Activated CD4-positive, alpha-beta T cell treated with anti-CD3 and anti-CD28 coated beads for 4 hours (primary cell): Measurements from ENCODE around the gene CYB5R3.
A peak's percentile ranks its signal among the peaks of the same experiment; 100 is the strongest.
"Not testable (repeated sequence)": the region's sequence is repeated elsewhere in the genome, so short reads cannot be mapped to it uniquely, and the experiment has no call there.

Source experiments
- DNase-seq, 2 donors: peaks; one replicate each; pipeline ENCODE4 v3.0.0-alpha.2; 2020

The CYB5R3 gene

DNA sequence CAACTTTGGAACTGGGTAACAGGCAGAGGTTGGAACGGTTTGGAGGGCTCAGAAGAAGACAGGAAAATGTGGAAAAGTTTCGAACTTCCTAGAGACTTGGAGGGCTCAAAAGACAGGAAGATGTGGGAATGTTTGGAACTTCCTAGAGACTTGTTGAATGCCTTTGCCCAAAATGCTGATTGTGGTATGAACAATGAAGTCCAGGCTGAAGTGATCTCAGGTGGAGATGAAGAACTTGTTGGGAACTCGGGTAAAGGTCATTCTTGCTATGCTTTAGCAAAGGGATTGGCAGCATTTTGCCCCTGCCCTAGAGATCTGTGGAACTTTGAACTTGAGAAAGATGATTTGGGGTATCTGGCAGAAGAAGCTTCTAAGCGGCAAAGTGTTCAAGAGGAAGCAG is 28.7 kb upstream of the CYB5R3 start:
- DNase-seq = not testable (repeated sequence)

DNA sequence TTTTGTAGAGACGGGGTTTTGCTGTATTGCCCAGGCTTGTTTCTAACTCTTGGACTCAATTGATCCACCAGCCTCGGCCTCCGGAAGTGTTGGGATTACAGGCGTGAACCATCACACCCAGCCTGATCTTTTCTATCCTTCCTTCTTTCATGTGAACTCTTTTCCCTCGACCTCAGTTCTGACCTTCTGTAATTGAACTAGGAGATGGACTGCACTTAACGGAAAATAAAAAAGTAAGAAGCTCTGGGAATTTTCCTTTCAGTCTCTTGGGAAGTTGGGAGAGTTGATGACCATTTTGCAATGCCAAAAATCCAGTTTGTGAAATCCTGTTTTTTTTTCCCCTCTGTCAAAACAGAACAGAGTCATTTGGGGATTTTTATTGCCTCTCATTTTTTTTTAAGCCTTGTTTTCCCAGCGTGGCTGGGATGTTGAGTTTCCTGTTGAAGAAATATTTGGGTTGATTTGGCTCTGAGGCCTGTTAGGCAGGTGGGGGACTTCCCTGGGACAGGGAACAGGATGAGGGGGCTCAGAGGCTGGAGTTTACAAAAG is 26.9 kb upstream of the CYB5R3 start:
- DNase-seq = no peak

DNA sequence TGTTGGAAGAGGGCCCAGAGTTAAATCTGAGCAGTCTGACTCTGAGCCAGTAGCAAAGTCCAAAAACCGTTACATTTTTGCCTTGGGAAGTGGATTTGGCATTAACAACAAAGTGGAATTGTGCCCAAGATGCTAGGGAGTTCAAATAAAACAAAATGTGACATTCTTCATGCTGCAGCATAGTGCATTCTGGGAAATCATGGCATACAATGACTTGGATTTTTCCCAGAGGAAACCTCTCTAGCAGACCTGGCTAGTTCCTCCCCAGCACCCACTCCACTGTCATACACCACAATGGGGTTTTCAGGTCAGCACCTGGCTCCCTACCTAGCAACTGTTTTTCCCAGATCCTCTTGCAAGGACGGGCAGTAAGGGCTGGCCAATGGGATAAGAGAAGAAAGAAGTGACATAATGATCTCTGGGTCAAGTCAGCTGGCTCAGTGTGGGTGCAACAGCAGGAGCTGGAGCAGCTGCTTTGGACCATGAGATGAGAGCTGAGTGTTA is 24.8 kb upstream of the CYB5R3 start:
- DNase-seq = no peak

DNA sequence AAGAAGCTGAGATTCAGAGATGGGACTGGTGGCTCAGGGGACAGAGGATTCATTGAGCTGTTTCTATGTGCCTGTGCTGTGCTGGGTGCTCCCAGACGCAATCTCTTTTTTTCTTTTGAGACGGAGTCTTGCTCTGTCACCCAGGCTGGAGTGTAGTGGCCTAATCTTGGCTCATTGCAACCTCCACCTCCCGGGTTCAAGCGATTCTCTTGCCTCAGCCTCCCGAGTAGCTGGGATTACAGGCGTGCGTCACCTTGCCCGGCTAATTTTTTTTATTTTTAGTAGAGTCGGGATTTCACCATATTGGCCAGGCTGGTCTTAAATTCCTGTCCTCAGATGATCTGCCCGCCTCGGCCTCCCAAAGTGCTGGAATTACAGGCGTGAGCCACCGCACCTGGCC is 23.9 kb upstream of the CYB5R3 start:
- not testable (repeated sequence) for DNase-seq

DNA sequence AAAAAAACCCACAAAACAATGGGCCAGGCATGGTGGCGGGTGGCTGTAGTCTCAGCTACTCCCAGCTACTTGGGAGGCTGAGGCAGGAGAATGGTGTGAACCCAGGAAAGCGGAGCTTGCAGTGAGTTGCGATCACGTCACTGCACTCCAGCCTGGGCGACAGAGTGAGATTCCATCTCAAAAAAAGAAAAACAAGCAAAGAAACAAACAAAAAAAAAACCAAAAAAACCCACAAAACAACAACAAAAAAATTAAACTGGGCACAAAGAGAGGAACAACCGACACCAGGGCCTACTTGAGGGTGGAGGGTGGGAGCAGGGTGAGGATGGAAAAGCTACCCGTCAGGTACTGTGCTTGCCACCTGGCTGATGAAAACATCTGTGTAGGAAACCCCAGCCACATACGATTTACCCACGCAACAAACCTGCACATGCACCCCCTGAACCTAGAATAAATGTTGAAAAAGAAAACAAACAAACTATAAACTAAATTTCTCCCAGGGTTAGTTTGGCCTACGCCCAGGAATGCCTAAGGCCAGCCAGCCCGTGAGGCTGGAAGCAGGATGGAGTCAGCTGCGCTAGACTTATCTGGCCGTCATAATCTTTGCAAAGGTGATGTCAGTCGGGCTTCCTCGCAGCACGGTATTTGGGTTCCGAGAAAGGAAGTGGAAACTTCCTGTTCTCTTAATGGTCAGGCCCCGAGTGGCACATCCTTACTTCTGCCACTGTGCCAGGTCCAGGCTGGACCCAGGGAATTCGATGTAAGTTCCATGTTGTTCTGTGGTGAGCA is 21.9 kb upstream of the CYB5R3 start:
- DNase-seq = no peak

DNA sequence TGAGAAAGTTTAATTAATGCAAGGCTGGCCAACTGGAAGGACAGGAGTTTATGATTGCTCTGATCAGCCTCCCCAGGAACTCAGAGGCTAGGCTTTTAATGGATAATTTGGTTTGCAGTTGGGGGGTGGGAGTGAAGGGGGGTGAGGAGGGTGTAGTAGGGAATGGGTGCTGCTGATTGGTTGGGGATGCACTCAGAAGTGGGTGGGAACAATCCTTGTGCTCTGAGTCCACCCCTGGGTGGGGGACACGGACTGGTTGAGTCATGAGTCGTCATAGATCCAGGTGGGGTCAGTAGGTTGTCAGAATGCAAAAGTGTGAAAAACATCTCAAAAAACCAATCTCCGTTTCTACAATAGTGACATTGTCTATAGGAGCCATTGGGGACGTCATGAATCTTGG is 20.9 kb upstream of the CYB5R3 start:
- no peak for DNase-seq

DNA sequence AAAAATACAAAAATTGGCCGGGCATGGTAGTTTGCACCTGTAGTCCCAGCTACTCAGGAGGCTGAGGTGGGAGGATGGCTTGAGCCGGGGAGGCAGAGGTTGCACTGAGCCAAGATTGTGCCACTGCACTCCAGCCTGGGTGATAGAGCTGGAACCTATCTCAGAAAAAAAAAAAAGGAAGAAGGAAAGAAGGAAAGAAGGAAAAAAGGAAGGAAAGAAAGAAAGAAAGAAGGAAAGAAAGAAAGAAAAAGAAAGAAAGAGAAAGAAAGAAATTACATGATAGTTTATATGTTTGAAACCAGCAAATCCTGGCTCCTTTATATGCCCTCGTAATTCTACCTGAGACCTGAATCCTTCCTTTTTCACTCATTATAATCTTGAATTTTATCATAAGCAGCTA is 17.2 kb upstream of the CYB5R3 start:
- not testable (repeated sequence) for DNase-seq

DNA sequence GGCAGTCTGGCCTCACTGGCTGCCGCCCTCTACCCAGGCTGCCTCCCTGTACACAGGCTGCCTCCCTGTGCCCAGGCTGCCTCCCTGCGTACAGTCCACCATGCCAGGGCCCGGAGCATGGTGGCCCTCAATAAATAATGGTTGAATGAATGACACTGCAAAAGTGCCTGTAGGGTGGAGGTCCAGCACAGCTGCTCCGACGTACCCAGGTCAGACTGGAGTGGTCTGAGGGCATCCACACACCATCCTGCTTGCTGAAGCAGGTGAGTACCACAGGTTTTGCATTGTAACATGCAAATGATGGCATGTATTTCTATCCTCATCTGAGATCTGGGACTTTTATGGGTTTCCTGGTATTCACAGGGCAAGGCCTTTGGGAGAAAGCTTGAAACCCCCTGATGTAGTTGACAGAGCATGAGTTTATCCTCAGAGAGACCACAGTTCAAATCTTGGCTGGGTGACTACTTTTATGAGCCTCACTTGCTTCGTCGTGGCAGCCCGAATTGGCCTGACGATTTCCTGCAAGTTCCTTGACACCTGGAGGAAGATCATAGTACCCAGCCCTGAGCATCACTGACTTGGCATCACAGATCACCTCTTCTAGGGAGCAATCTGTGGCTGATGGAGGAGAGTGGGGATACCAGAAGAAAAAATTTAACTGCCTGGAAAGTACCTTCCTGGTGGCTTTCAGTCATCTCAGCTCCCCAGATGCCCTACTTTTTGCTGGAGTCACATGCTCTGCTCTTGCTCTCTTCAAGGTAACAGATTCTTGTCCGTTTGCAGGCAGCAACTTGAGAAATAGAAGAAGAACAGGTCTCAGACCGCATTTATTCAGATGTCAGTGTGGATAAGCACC is 16.0 kb upstream of the CYB5R3 start:
- DNase-seq = no peak

DNA sequence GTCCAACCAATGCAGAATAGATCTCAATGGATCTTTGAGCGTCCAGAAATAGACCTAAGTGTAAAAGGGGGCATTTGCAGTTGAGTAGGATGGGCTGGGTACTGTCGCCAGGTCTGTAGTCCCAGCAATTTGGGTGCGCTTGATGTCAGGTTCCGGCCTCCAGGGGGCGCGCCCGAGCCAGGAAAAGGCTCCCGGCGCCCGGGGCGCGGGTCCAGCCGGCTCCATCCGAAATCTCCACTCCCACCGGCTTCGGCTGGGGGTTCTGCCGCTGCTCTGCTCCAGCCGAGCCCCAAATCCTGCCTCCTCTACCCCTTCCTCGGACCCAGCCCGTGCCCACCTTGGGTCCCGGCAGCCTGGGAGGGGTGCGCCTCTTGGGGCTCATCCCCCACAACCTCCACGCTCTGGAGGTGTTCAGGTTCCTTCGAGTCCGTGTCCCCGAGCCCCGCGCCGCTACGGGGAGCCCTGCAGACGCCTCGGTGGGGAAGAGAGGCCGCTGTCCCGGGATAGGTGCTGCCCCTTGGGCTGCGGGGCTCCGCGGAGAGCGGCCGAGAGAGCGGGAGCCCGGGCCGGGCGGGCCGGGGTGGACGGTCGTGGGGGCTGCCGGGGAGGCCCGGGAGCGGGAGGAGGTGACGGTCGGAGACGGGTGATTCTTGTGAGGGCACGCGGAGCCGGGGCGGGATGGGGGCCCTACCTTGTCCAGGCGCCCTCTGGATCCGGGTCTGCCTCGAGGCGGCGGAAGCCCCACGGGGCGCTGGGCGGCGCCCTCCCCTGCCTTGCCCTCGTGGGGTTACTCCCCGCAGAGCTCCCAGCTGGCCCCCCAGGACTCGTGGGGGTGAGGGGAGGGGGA is 13.0 kb upstream of the CYB5R3 start:
- DNase-seq = peak; percentile 73 to 83

DNA sequence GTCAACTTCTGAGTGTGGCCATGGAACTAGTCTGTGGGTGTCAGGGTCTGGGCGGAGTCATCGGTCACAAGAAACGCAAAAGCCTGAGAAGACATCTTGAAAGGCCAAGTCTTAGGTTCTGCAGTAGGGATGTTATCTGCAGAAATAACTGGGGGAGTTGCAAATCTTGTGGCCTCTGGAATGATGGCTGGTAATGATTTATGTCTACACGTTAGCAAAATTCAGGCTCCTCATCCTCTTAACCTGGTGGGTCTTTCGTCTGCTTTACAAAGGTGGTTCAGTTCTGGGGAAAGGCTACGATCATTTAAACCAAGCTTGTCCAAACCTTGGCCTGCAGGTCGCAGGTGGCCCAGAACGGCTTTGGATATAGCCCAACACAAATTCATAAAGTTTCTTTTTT is 7.4 kb upstream of the CYB5R3 start:
- no peak for DNase-seq

DNA sequence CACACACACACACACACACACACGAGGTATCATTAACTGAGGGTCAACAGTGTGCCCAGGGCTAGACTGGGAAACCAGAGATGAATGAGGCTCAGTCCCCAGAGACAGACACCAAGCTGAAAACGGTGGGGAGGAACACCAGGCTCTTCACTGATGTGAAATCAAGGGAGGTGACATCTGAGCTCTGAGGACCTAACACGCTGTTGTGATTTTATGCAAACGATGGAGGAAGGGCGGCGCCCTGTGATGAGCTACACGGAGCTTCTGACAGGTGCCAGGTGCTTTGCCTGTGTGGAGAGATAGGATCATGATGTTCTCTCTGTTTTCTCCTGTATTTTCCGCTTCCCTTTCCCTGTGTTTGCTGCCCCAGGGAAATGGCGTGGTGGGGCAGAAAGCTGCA is 6.5 kb upstream of the CYB5R3 start:
- no peak for DNase-seq

DNA sequence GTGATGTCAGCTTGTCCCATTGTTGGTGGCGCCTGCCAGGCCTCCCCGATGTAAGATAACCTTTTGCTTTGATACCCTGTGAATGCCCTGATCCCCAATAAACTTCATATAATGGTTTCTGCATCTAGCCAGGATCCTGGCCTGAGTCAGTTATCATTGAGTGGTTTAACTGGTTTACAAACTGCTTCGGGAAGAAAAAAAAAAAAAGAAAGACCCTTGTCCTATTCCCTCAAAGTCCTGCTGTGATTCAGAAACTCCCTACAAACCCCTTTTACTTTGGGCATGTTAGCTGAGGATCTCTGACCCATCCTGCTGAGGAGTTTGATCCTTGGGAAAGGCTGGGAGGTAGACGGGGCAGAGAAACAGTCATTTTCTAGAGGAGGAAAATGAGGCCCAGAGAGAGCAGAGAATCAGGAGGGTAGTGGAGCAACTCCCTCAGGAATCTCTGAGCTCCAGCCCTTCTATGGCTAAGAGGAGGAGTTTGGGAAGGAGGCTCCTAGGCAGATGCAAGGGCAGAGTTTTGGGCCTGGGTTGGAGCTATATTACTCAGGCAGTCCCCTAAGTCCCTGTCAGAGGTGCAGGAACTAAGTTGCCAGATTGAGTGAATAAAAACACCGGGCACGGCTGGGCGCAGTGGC is 5.4 kb upstream of the CYB5R3 start:
- no peak for DNase-seq

DNA sequence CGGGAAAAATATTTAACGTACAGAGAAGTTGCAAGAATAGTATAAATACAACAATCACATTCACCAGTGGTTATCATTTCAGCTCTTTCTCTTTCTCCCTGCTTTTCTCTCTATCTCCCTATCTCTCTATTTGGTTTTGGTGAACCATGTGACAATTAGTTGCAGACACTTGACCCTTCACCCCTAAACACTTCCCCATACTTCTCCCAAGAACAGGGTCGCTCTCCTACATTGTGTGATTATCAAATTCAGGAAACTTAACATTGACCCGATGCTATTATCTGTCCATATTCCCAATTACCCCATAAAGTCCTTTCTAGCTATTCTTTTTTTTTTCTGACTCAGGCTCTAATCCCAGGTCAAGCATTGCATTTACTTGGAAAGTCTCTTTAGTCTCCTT is 4.8 kb upstream of the CYB5R3 start:
- no peak for DNase-seq

DNA sequence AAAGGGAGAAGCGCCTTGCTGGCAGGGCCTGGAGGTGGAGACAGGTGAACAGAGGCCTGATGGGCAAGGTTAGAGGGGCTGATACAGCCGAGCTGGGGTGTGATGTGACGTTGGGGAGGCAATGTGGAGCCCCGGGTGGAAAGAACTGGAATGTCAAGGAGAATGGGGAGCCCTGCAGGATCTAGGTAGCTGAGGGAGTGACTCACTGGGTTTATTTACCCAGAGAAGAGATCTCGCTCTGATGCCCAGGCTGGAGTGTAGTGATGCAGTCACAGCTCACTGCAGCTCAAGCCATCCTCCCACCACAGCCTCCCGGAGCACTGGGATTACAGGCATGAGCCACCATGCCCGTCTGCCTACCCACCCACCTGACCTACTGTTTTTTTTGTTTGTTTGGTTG is 1.9 kb upstream of the CYB5R3 start:
- DNase-seq = no peak

DNA sequence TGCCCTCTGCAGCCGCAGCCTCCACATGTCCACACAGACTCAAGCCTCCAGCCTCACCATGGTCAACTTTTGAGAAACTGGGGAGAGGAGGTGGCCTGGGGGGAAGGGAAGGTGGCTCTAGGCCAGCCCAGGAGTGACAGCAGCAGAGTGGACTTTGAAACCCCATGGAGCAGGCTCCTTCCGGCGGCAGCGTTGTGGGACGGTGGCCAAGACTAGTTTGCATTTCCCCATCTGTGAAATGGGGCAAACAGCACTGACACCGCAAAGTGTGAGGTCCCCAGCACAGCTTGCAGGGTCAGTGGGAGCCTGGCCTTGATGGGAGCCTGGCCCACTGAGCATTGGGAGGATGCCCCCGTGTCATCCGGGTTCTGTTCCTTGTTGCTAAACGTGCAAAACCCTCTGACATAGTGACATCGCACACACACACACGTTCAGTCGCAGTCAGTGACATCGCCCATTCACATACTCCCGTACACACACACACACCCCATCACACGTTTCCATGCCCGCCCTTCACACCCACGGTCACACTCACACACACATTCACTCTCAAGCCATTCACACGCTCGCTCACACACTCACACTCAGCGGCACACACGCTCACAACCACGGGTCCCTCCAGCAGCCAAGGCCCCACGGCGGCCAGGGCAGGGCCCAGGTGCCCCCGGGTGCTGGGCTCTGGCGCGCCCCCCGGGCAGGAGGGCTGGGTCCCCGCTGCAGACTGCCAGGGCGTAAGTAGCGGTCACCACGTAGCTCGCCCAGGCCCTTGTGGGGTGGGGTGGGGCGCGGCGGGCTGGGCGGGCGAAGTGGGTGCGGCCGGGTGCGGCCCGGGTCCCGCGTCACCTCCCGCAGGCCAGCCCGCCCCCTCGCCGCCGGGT is 585 bp downstream of the CYB5R3 start:
- peak; percentile 29 to 46 for DNase-seq

DNA sequence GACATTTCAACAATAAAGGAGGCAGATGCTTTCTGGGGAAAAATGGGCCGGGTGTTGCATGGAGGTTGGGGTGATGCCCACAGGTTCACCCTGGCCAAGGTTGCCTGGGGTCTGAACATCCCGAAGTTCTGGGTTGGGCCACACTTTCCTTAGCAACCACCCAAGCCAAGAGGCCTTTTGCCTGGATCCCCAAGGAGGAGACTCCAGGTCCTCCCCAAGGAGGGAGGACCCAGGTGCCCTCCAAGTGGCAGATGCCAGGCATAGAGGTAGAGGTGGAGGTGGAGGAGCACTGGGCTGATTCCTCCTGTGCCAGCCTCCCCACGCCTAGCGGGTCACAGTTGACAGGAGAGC is 1.2 kb downstream of the CYB5R3 start:
- no peak for DNase-seq

DNA sequence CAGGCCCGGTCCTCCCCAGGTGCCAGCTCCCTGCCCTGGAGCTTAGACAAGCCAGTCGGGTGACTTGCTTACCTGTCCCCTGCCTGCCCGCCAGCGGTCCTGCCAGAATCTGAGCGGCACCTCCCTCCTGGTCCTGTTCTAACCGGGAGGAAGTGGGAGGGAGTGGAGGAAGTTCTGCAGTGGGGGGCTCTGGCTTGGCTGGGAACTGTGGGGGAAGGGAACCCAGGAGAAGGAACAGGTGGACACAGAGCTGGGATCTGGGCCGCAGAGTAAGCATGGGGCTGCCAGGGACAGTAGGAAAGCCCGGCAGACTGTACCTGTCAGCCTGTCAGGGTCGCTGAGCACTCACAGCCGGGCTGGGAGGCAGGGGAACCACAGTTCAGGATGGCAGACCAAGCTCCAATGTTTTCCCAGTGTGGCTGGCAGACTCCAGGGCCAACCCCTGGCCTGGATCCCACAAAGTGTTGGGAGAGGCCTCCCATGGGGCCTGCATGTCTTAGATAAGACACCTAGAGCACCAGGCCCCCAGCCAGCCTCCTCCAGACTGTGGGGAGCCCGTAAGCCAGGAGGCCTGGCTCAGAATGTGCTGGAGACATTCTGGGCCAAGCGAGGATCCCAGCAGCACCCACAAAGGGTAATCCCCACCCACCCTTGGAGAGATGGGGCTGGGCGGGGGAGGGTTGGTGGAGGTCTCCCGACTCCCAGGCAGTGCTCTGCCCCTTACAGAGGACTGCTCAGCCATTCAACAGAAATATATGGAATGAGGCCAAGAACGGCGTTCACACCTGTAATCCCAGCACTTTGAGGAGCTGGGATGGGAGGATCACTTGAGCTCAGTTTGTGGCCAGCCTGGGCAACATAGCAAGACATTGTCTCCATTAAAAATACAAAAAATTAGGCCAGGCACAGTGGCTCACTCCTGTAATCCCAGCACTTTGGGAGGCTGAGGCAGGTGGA is 2.3 kb downstream of the CYB5R3 start:
- DNase-seq = no peak

DNA sequence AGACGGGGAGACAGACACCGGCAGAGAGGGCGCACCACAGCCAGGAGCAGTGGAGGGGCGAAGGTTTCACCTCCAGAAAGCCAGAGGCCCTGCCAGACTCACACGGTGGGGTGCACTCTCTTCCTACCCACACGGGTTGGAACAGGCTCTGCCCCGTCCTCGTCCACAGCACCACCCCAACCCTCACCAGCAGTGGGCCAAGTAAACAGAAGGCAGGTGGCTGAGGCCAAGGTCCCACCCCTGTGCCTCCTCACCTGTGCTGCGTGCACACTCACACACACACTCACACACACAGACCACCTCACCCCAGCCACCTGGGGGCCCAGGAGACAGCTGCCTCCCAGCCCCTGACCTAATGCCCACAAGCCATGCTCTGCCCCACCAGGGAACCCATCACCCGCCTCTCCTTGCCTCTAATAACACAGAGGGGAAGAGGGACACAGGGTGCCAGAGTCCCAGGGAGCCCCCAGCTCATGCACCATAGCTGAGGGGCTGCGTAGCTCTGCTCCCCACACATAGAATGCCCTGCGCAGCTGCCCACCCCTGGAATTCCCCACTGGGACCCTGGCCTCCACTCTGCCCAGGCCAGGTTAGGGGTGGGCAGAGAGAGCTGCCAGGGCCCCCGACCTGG is 3.1 kb downstream of the CYB5R3 start:
- DNase-seq = no peak

DNA sequence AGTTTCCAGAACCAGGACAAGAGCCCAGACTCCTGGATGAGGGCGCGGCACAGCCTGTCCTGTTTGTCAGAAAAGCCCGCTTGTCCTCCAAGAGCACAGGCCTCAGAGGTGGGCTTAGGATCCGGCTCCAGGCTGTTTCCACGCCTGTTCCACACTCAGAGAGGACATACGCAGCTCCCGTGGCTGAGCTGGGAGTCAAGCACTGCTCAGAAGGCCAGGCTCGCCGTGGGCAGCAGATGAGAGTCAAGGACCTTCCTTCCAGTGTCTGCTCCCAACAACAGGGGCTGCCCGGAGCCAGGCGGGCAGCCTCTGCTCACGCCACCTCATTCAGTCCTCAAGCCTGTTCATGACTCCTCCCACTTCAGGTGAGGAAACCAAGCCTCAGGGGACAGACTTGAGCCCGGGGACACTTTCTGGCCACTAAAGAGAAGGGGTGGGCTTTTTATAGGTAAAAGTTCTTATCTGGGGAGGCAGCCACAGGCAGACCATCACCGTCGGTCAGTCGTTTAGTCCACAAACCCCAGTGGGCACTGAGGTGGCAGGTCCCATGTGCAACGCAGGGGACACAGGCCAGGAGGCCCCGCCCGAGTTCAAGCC is 3.8 kb downstream of the CYB5R3 start:
- no peak for DNase-seq
